HepG2 (cell line): Measurements from ENCODE around the gene C1orf21. TPM values are rescaled to one million over a fixed set of nuclear protein-coding genes. Genes with fewer than 3 reads are reported as not detected.

Experiments used
- ATAC-seq: fragments of 200-7000 bp; cut with Tn5 transposase; 3 replicates; pipeline ENCODE4 v1.9.1; 2020; ENCODE audit warnings: mild to moderate bottlenecking, moderate library complexity
- BruUV-seq: library from RNA; stranded (reverse); fragments of 400-500 nt; replicated peaks from 2 replicates; lab custom pipeline; 2021; lab: Mats Ljungman, UMichigan
- CTCF ChIA-PET: fragments of 300-600 bp; formaldehyde crosslinking; extraction: SDS; loops from one replicate; lab custom pipeline; 2021; ENCODE audit warnings: low total read pairs, inconsistent platforms, low intra/inter-chr PET ratio; lab: Yijun Ruan, JAX
- POLR2A ChIA-PET: fragments of 350-600 bp; sonication (Branson Sonifier 250); formaldehyde crosslinking; loops from one replicate; lab custom pipeline; 2020; ENCODE audit warnings: antibody characterized with exemption, inconsistent platforms; lab: Yijun Ruan, JAX
- DNase-seq: peaks from one replicate; pipeline ENCODE4 v3.0.0-alpha.2; 2015; ENCODE audit warnings: low spot score
- FAIRE-seq: peaks from 3 replicates; lab custom pipeline; 2011; peaks lifted over from hg19 to GRCh38; lab: Jason Lieb, UNC
- H2AFZ ChIP-seq: one replicate; pipeline ENCODE4 v1.6.1; 2011; ENCODE audit warnings: low read length, inconsistent platforms
- H3K27ac ChIP-seq: fragments of 300-600 bp; 3 replicates; pipeline ENCODE4 v1.8.0; 2011; ENCODE audit warnings: mixed run types, mild to moderate bottlenecking, mixed read lengths, low read length, inconsistent platforms; ENCODE audit not compliant: insufficient read depth; ENCODE audit errors: extremely low read length
- H3K27me3 ChIP-seq, 2 experiments: fragments of 200-600 bp in 1 of 2; 2 replicates in 1 of 2; 3 replicates in 1 of 2; pipeline versions ENCODE4 v1.6.0 to v1.8.0; 2011; ENCODE audit warnings: low read length in 2 of 2, mild to moderate bottlenecking in 2 of 2, moderate library complexity in 2 of 2, inconsistent platforms in 1 of 2; ENCODE audit not compliant: insufficient read depth in 2 of 2, control insufficient read depth in 1 of 2
- H3K36me3 ChIP-seq, 2 experiments: fragments of 200-600 bp in 1 of 2; replicated peaks in 1 of 2; 2 replicates in 1 of 2; 3 replicates in 1 of 2; pipeline versions ENCODE4 v1.5.1 to v1.8.0; 2011; ENCODE audit warnings: low read length in 2 of 2, inconsistent platforms in 1 of 2; ENCODE audit not compliant: insufficient read depth in 2 of 2, control insufficient read depth in 1 of 2
- H3K4me1 ChIP-seq: 2 replicates; pipeline ENCODE4 v1.5.1; 2012; ENCODE audit warnings: low read length, inconsistent platforms; ENCODE audit not compliant: insufficient read depth
- H3K4me2 ChIP-seq: 2 replicates; pipeline ENCODE4 v1.6.0; 2011; ENCODE audit warnings: low read depth, low read length, inconsistent platforms
- H3K4me3 ChIP-seq, 3 experiments: fragments of 200-600 bp in 1 of 3; sonication (generic), shearing (Covaris generic) in 1 of 3; replicated peaks in 1 of 3; 2 replicates each; pipeline ENCODE4 v1.5.1; 2011 to 2016; ENCODE audit warnings: low read length in 3 of 3, inconsistent platforms in 2 of 3, low read depth in 2 of 3, mild to moderate bottlenecking in 2 of 3, control low read depth in 1 of 3, mixed read lengths in 1 of 3; ENCODE audit not compliant: insufficient read depth in 1 of 3
- H3K79me2 ChIP-seq: one replicate; pipeline ENCODE4 v1.6.1; 2011; ENCODE audit warnings: low read length, inconsistent platforms; ENCODE audit not compliant: insufficient read depth
- H3K9ac ChIP-seq: 2 replicates; pipeline ENCODE4 v1.6.0; 2011; ENCODE audit warnings: mild to moderate bottlenecking, low read depth, low read length, inconsistent platforms; ENCODE audit not compliant: insufficient read depth
- H3K9me3 ChIP-seq: 2 replicates; pipeline ENCODE4 v1.5.1; 2012; ENCODE audit warnings: mild to moderate bottlenecking, low read length
- H4K20me1 ChIP-seq: 2 replicates; pipeline ENCODE4 v1.6.0; 2011; ENCODE audit warnings: inconsistent platforms, mild to moderate bottlenecking, low read length, moderate library complexity; ENCODE audit not compliant: insufficient read depth
- BCL6 ChIP-seq: IDR thresholded peaks from 2 replicates; pipeline ENCODE4 v1.6.1; 2016; ENCODE audit warnings: missing genetic modification reagents, missing compliant biosample characterization
- GLMP ChIP-seq: sonication (generic); formaldehyde crosslinking; IDR thresholded peaks from 2 replicates; pipeline ENCODE4 v1.9.0; 2021; ENCODE audit warnings: missing genetic modification reagents, mild to moderate bottlenecking, borderline replicate concordance
- HOXD1 ChIP-seq: sonication (generic); formaldehyde crosslinking; IDR thresholded peaks from 2 replicates; pipeline ENCODE4 v1.5.0; 2020; ENCODE audit warnings: missing genetic modification reagents
- MXD1 ChIP-seq: sonication (generic); formaldehyde crosslinking; IDR thresholded peaks from 2 replicates; pipeline ENCODE4 v1.4.0; 2020; ENCODE audit warnings: mild to moderate bottlenecking, missing genetic modification reagents
- NFIC ChIP-seq: IDR thresholded peaks from 2 replicates; pipeline ENCODE4 v1.6.1; 2012; ENCODE audit warnings: mild to moderate bottlenecking, low read length, inconsistent platforms
- POLR2AphosphoS2 ChIP-seq: IDR thresholded peaks from 2 replicates; pipeline ENCODE4 v1.6.1; 2011; ENCODE audit warnings: low read depth, low read length, improper control_type of control experiment
- RBM22 ChIP-seq: fragments of 200-400 bp; formaldehyde crosslinking; optimal IDR thresholded peaks from 2 replicates; pipeline ENCODE3; 2017; ENCODE audit warnings: mild to moderate bottlenecking, low read length, moderate library complexity
- SIX4 ChIP-seq: sonication (generic); formaldehyde crosslinking; IDR thresholded peaks from 2 replicates; pipeline ENCODE4 v1.4.0; 2020; ENCODE audit warnings: missing genetic modification reagents
- ZNF33B ChIP-seq: sonication (generic); formaldehyde crosslinking; IDR thresholded peaks from 2 replicates; pipeline ENCODE4 v1.5.1; 2020; ENCODE audit warnings: mild to moderate bottlenecking, missing genetic modification reagents
- ZNF549 ChIP-seq: sonication (generic); formaldehyde crosslinking; IDR thresholded peaks from 2 replicates; pipeline ENCODE4 v1.5.0; 2020; ENCODE audit warnings: missing genetic modification reagents
- ZNF883 ChIP-seq: sonication (generic); formaldehyde crosslinking; IDR thresholded peaks from 2 replicates; pipeline ENCODE4 v1.5.1; 2020; ENCODE audit warnings: mild to moderate bottlenecking, missing genetic modification reagents; ENCODE audit errors: not compliant biosample characterization
- WGBS: methylation state at CpG from one replicate; pipeline ENCODE4 v1.1.6; 2017; ENCODE audit warnings: low lambda C conversion rate; 5-methylcytosine and 5-hydroxymethylcytosine counted together
- in situ Hi-C: cut with HindIII; loops from 2 replicates; pipeline ENCODE4 v1.10.0; 2017; ENCODE audit warnings: low pct_unique_long_range_greater_than_20kb; ENCODE audit not compliant: extremely low pct_ligation_motif_present
- intact Hi-C: fragments of 100-400 bp; cut with micrococcal nuclease; formaldehyde crosslinking; loops from one replicate; pipeline ENCODE4 v1.10.0; 2022; ENCODE audit not compliant: unreplicated experiment
- polyA plus RNA-seq, 8 experiments: library from polyadenylated mRNA; depleted of rRNA in 3 of 8; stranded (reverse) in 7 of 8; unstranded in 1 of 8; fragments of >200 nt; fragmentation: Illumina TruSeq in 4 of 8; extraction: Trizol in 4 of 8; gene quantifications; 2 replicates each; pipeline versions ENCODE4 v1.2.1 to v1.2.3, GENCODE V29; 2011 to 2016; ENCODE audit warnings: low read depth in 4 of 8, missing spikeins in 1 of 8, mixed read lengths in 1 of 8; ENCODE audit not compliant: insufficient read depth in 1 of 8
- total RNA-seq, 5 experiments: library from RNA; depleted of rRNA; stranded (reverse); fragments of >200 nt; fragmentation: Illumina TruSeq; extraction: Trizol; gene quantifications; 2 replicates each; pipeline ENCODE4 v1.2.3, GENCODE V29; 2016; ENCODE audit warnings: low read depth in 1 of 5

Gene C1orf21
- total and polyA plus RNA-seq, 2 of the 13 experiments (the other 11 are each of a cell fraction or from before 2014, with no cell fraction given) = not detected

GRCh38 chr1:184512724-184513123 is 125.9 kb downstream of the C1orf21 start:
- no peak overlapping the region for H3K4me3 ChIP-seq
- ATAC-seq = no peak
- no peak for FAIRE-seq
- BruUV-seq = no TSS peak
- no peak overlapping the region for H3K4me2 ChIP-seq
- ChIA-PET CTCF (no interaction called here), POLR2A (no interaction called here)
- no peaks in the 10 kb centered on the region for H3K9me3 ChIP-seq
- no peaks in the 10 kb centered on the region for H3K36me3 ChIP-seq
- no peak for TF ChIP-seq ZNF883 (CRISPR knock-in tag)
- TF ChIP-seq MXD1 (CRISPR knock-in tag) = no peak
- TF ChIP-seq NFIC = no peak
- no peak for TF ChIP-seq GLMP (CRISPR knock-in tag)
- TF ChIP-seq RBM22 = no peak
- TF ChIP-seq ZNF33B = no peak
- TF ChIP-seq BCL6 (CRISPR knock-in tag) = no peak
- TF ChIP-seq HOXD1 (CRISPR knock-in tag) = no peak
- no peak for TF ChIP-seq ZNF549 (CRISPR knock-in tag)
- no peak for TF ChIP-seq SIX4 (CRISPR knock-in tag)
- TF ChIP-seq POLR2AphosphoS2 = no peak
- H3K9ac ChIP-seq = no peak overlapping the region
- in situ Hi-C loops = no loop called here
- no peaks in the 10 kb centered on the region for H3K27me3 ChIP-seq
- no peak overlapping the region for H3K27ac ChIP-seq
- no peaks in the 10 kb centered on the region for H4K20me1 ChIP-seq
- no peaks in the 10 kb centered on the region for H3K4me1 ChIP-seq
- H2AFZ ChIP-seq = no peak overlapping the region
- H3K79me2 ChIP-seq = no peaks in the 10 kb centered on the region
- intact Hi-C loops = no loop called here
- WGBS = 27% methylated on average over 8 of the region's 8 CpGs
- no peak for DNase-seq
